D721Med (cell line): ENCODE data around the gene QRFP.

Experiments
- DNase-seq: peaks from one replicate; pipeline ENCODE4 v3.0.0; 2011; ENCODE audit warnings: low spot score; ENCODE audit not compliant: insufficient read length
- FAIRE-seq: peaks from 2 replicates; lab custom pipeline; 2011; peaks lifted over from hg19 to GRCh38; lab: Jason Lieb, UNC
- TF ChIP-seq, protein P1 (sequence below): IDR thresholded peaks from 2 replicates; pipeline ENCODE4 v1.5.1; 2012; ENCODE audit warnings: mild to moderate bottlenecking, control low read depth; ENCODE audit not compliant: insufficient read depth; ENCODE audit errors: missing control alignments

QRFP gene

DNA sequence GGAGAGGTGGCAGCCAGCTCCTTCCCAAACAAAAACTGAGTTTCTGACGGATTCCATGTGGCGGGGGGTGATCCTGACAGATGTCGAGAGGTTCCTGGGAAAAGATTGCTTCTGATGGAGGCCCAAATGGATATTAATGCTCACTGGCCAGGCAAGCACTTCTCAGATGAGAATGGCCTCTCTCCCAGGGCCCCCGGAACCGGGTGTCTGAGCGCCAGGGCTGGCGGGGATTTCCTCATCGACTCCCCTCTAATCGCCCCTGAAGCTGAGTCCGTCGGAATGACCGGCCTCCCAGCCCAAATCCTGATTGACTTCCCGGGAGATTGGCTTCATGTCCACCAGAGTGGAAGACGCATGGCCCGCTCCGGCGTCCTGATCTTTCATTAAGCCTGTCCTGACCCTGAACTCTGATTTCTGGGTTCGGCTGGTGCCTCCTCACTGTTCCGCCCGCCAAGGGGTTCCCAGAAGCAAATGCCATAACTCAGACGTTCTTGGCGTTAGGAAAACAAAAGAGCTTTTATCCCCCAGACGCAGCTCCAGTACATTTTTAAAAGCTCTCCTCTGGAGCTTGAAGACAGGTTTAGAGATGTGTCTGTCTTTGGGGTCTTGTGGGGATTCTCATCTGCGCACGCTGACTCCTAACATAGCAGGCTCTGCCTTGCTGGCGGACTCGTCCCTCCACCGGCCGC lies 24.8 kb upstream of the QRFP start:
- TF ChIP-seq, protein P1, sequence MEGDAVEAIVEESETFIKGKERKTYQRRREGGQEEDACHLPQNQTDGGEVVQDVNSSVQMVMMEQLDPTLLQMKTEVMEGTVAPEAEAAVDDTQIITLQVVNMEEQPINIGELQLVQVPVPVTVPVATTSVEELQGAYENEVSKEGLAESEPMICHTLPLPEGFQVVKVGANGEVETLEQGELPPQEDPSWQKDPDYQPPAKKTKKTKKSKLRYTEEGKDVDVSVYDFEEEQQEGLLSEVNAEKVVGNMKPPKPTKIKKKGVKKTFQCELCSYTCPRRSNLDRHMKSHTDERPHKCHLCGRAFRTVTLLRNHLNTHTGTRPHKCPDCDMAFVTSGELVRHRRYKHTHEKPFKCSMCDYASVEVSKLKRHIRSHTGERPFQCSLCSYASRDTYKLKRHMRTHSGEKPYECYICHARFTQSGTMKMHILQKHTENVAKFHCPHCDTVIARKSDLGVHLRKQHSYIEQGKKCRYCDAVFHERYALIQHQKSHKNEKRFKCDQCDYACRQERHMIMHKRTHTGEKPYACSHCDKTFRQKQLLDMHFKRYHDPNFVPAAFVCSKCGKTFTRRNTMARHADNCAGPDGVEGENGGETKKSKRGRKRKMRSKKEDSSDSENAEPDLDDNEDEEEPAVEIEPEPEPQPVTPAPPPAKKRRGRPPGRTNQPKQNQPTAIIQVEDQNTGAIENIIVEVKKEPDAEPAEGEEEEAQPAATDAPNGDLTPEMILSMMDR: no peak
- no peak for FAIRE-seq
- no peak for DNase-seq

DNA sequence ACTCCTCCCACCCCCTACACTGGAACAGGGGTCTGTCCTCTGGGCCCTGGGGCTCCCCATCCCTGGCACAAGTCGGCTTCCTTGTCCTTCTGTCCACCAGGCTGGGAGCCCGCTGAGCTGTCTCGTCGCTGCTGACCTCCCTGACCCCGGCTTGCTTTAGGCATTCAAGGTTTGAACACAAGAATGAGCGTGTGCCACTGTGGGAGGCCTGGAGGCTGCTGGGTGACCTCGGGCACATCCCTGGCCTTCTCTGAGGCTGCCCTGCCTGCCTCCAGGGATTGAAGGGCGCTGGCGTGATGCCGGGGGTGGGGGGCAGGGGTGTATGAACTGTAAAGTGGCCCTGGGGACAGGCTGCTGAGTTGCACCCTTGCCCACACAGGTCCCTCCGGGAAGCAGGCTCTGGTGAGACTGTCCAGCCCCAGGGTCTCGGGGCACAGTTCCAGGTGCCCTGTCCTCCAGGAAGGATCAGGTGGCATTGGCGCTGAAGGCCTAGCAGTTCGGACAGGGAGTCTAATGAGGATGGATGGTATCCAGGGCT lies 24.2 kb upstream of the QRFP start:
- no peak for FAIRE-seq
- TF ChIP-seq, protein P1: no peak
- no peak for DNase-seq

DNA sequence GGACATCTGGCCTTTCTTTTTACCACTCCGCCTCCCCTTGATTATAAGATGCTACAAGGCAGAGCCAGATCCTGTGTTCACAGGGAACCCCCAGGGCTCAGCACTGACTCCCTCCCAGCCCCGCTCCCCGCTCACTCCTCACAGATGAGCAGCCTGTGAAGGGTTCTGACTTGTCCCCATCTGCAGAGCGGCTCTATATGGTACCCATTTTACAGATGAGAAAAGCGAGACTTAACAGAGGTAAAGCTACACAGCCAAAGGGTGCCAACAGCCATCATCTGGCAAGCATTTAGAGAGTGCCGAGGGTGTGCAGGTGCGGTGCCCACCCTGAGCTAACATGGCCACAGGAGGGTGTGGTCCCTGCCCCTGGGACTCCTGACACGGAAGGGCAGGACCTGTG lies 23.6 kb upstream of the QRFP start:
- DNase-seq (no peak), FAIRE-seq (no peak)
- TF ChIP-seq, protein P1: no peak

DNA sequence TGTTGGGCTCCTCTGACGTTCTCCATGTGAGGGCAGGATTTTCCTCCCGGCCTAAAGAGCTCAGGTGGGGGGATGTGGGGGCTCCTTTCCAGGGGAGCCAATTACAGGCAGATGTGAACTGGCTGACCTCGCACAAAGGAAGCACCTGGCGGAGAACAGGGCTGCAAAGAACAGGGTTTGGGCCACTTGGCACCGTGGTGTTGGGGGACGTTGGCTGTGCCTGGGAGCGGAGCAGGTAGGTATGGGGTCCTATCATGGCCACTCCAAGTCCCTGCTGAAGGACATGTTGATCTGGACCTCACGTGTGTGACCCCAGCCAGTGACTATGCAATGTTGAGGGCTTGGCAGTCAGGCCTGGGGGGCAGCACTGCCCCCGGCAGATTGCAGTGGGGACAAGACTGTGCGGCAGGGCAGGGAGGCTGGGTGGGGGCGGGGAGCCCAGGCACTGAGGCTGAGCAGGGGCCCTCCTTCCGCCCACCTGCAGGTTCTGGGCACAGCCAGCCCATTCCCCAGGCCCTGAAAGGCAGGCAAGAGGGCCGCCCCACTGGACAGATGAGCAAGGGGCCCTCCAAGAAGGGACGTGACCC lies 23.0 kb upstream of the QRFP start:
- FAIRE-seq: no peak
- TF ChIP-seq, protein P1: no peak
- no peak for DNase-seq

DNA sequence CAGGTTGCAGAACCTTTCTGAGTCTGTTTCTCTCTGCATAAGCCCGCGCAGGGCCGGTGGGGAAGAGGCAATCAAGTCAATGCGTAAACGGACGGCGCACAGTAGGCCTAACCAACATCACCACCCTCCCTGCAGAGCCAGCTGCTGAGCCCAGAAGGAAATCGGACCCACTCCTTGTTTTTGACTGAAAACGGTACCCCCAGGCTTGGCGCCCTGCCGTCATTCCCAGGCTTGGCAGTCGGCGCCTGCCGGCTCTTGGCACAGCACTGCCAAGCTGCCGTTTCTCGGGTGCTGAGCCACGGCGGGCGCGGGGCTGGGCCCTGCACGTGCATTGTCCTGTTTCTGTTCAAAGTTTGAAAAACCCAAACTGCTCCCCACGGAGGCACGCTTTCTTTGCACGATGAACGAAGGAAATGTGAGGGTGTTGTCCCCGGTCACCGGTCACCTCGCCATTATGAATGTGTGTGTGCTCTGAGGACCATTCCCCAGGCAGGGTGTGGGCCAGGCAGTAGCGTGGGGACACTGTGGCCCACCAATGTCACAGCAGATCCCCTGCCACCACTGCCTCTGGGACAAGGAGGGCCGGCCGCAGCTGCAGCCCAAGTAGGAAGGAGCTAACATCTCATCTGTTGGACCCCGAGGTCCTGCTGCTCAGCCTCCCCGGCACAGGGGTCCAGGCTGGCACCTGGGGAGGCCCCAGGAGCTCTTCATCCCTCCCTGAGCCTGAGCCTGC lies 22.4 kb upstream of the QRFP start:
- FAIRE-seq (no peak), DNase-seq (no peak)
- TF ChIP-seq, protein P1: no peak

DNA sequence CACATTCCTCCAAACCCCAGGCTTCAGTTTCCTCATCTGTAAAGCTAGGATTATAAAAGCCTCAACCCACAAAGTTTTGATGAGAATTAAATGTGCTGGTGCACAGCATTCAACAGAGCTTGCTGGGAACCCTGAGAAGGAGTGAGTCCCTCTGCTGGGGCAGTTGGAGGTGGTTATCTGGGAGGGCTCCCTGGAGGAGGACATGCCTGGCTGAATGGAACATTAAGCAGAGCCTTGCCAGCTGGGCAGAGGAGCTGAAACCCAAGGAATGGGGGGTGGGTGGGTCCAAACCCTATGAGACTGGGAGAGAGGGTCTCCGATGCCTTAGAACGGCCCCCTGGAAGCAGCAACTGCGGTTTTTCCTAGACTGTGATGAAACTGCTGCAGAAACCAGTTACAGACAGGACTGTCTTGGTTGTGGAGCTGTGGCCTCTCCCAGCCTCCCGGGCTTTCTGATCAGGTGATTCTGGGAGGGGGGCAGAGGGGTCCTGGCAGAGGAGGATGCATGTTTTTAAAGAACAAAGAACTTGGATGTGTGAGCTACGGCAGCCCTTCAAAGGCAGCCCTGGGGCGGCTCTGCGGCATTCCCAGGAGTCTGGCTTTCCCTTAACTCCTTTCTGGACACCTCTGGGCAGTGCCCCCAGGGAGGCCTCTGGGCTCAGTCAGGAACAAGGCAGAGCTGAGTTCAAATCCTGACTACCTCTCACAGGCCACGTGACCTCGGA lies 21.7 kb upstream of the QRFP start:
- no peak for FAIRE-seq

More for the DNA sequence above, 21.7 kb upstream of the QRFP start:
- TF ChIP-seq, protein P1: no peak
- DNase-seq: no peak
